CD8-positive, alpha-beta memory T cell (primary cell): ENCODE data around the gene MYO1D. TPM values are rescaled to one million over a fixed set of nuclear protein-coding genes. Genes with fewer than 3 reads are reported as not detected.

Source experiments
- CTCF ChIA-PET: fragments of 350-600 bp; sonication (Branson Sonifier 250); formaldehyde crosslinking; loops from one replicate; lab custom pipeline; 2021; ENCODE audit warnings: antibody characterized with exemption; lab: Charles Lee
- POLR2A ChIA-PET: fragments of 350-600 bp; sonication (Branson Sonifier 250); formaldehyde crosslinking; loops from one replicate; lab custom pipeline; 2021; ENCODE audit warnings: antibody characterized with exemption; lab: Charles Lee
- DNase-seq, 5 donors: peaks; one replicate each; pipeline versions ENCODE4 v3.0.0 to v3.0.0-alpha.2; 2020 to 2022; ENCODE audit warnings: mixed read lengths in 1 of 5
- H3K27ac ChIP-seq: one replicate; pipeline ENCODE4 v1.7.0; 2013; ENCODE audit warnings: low read depth, mild to moderate bottlenecking, low read length, moderate library complexity
- H3K27me3 ChIP-seq: 2 replicates; pipeline ENCODE4 v1.7.0; 2013; ENCODE audit warnings: low read length, mild to moderate bottlenecking; ENCODE audit not compliant: insufficient read depth, poor library complexity, severe bottlenecking
- H3K36me3 ChIP-seq: 2 replicates; pipeline ENCODE4 v1.7.0; 2013; ENCODE audit warnings: mild to moderate bottlenecking, low read length, moderate library complexity; ENCODE audit not compliant: insufficient read depth
- H3K4me1 ChIP-seq: 2 replicates; pipeline ENCODE4 v1.7.0; 2013; ENCODE audit warnings: mild to moderate bottlenecking, low read length, moderate library complexity; ENCODE audit not compliant: insufficient read depth
- H3K4me3 ChIP-seq: 2 replicates; pipeline ENCODE4 v1.7.0; 2013; ENCODE audit warnings: mild to moderate bottlenecking, low read length
- H3K9me3 ChIP-seq: 2 replicates; pipeline ENCODE4 v1.7.0; 2013; ENCODE audit warnings: mild to moderate bottlenecking, low read length
- H3K27ac Mint-ChIP-seq, 8 donors: one replicate each; pipeline ENCODE4 v1.8.0; 2020 to 2021; ENCODE audit warnings: mixed read lengths in 8 of 8, mild to moderate bottlenecking in 6 of 8, inconsistent platforms in 3 of 8, moderate library complexity in 3 of 8
- H3K27me3 Mint-ChIP-seq, 2 donors: one replicate each; pipeline ENCODE4 v1.8.0; 2020 to 2021; ENCODE audit warnings: mixed read lengths in 2 of 2, mild to moderate bottlenecking in 1 of 2, moderate library complexity in 1 of 2
- H3K36me3 Mint-ChIP-seq, 3 donors: one replicate each; pipeline ENCODE4 v1.8.0; 2020 to 2021; ENCODE audit warnings: mixed read lengths in 3 of 3, inconsistent platforms in 1 of 3, mild to moderate bottlenecking in 1 of 3
- H3K4me1 Mint-ChIP-seq, 3 donors: one replicate each; pipeline ENCODE4 v1.8.0; 2020 to 2021; ENCODE audit warnings: mixed read lengths in 3 of 3, inconsistent platforms in 1 of 3, mild to moderate bottlenecking in 1 of 3
- H3K4me3 Mint-ChIP-seq, 7 donors: one replicate each; pipeline ENCODE4 v1.8.0; 2020 to 2021; ENCODE audit warnings: mixed read lengths in 7 of 7, mild to moderate bottlenecking in 6 of 7, moderate library complexity in 4 of 7, inconsistent platforms in 2 of 7
- H3K9me3 Mint-ChIP-seq, 5 donors: one replicate each; pipeline ENCODE4 v1.8.0; 2020 to 2022; ENCODE audit warnings: mixed read lengths in 5 of 5, mild to moderate bottlenecking in 3 of 5, moderate library complexity in 2 of 5, inconsistent platforms in 1 of 5
- polyA plus RNA-seq: library from polyadenylated mRNA; unstranded; fragments of 300-500 nt; fragmentation: Illumina TruSeq; gene quantifications from one replicate; pipeline ENCODE4 v1.2.3, GENCODE V29; 2021
- total RNA-seq, 2 experiments: library from RNA; stranded (reverse); gene quantifications; one replicate each; pipeline ENCODE4 v1.2.3, GENCODE V29; 2021

MYO1D gene
- total and polyA plus RNA-seq, 3 experiments from 2014 or later = 9.0 to 15.8 (median 11.5) TPM

- Mint-ChIP-seq H3K9me3 (no peaks in the 10 kb centered on the region), H3K4me3 (peak overlapping the region; percentile 78 to 92 (median 89)), H3K27ac (peak overlapping the region; percentile 4 to 95 (median 84)), H3K36me3 (peaks cover 0 to 38% (median 8%) of the 10 kb centered on the region in 3 donors), H3K27me3 (peaks cover 0 to 2% of the 10 kb centered on the region in 2 donors), H3K4me1 (peaks cover 39 to 45% (median 43%) of the 10 kb centered on the region in 3 donors)
- Histone ChIP-seq H3K36me3 (no peaks in the 10 kb centered on the region), H3K27ac (peak overlapping the region; percentile 76), H3K9me3 (no peaks in the 10 kb centered on the region), H3K27me3 (no peaks in the 10 kb centered on the region), H3K4me3 (peak overlapping the region; percentile 85), H3K4me1 (peaks cover 27% of the 10 kb centered on the region)
- ChIA-PET POLR2A (no interaction called here), CTCF (interaction anchor here (1.1 to 4.4 kb wide), 14 partner anchors 9 to 432 kb away, joined by 3 to 40 read pairs (median 6); no protein-coding TSS in a partner anchor)
- DNase-seq = peak in 3 of 5 donors; percentile 1 to 15 (median 3)
These were observed 431.9 kb downstream of the MYO1D start for GRCh38 chr17:32445074-32445415.

GRCh38 chr17:32444301-32445073 lies 432.4 kb downstream of the MYO1D start, which contains the start of gene PSMD11:
Gene PSMD11, plus strand, starts transcription at chr17:32444510. Its CDS starts 14 bp downstream, at chr17:32444524.
- Mint-ChIP-seq H3K9me3 (no peaks in the 10 kb centered on the region), H3K36me3 (peaks cover 0 to 33% (median 3%) of the 10 kb centered on the region in 3 donors), H3K4me3 (peak within 1 kb of the TSS; percentile 78 to 92 (median 89)), H3K27ac (peak within 1 kb of the TSS; percentile 66 to 95 (median 84)), H3K4me1 (peaks cover 34 to 40% (median 39%) of the 10 kb centered on the region in 3 donors), H3K27me3 (peaks cover 0 to 4% of the 10 kb centered on the region in 2 donors)
- CTCF ChIA-PET = interaction anchor here (0.6 to 4.4 kb wide), 26 partner anchors 8 to 433 kb away, joined by 3 to 40 read pairs (median 5); no protein-coding TSS in a partner anchor
- POLR2A ChIA-PET = interaction anchor here (0.8 to 1.2 kb wide), 5 partner anchors 40 to 104 kb away, joined by 3 to 8 read pairs (median 4); no protein-coding TSS in a partner anchor
- H3K4me3 ChIP-seq = peak within 1 kb of the TSS; percentile 85
- H3K36me3 ChIP-seq = no peaks in the 10 kb centered on the region
- peaks cover 27% of the 10 kb centered on the region for H3K4me1 ChIP-seq
- no peaks in the 10 kb centered on the region for H3K27me3 ChIP-seq
- no peaks in the 10 kb centered on the region for H3K9me3 ChIP-seq
- peak; percentile 98 to 99 (median 99) for DNase-seq
- H3K27ac ChIP-seq = peak within 1 kb of the TSS; percentile 76

DNA sequence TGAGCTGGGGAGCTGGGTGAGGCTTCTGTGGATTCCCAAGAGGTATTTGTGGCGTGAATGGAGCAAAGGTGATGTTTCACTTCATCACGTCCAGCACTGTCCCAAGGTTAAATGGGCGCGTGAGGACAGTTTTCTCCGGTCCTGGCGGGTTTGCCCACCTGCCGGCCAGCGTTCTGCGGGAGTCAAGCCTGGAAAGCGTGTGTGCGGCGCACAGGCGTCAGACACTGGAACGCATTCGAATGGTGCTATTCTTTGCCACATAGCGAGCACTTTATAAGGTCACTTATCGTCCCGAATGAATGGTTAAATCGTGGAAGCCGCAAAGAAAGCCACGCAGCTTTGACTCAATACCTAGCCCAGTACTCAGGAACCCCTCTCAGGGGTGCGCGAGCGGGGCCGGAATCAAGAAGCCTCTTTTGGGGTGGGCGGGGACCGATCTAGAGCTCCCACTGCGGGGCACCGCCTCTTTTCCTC lies 433.1 kb downstream of the MYO1D start:
- Histone ChIP-seq H3K4me1 (peaks cover 27% of the 10 kb centered on the region), H3K27me3 (no peaks in the 10 kb centered on the region), H3K27ac (no peak overlapping the region), H3K4me3 (peak overlapping the region; percentile 85), H3K36me3 (no peaks in the 10 kb centered on the region), H3K9me3 (no peaks in the 10 kb centered on the region)
- H3K27me3 Mint-ChIP-seq = peaks cover 0 to 4% of the 10 kb centered on the region in 2 donors
- no peak for DNase-seq
- H3K27ac Mint-ChIP-seq = peak overlapping the region; percentile 66 to 95 (median 74)
- no peaks in the 10 kb centered on the region for H3K9me3 Mint-ChIP-seq
- H3K36me3 Mint-ChIP-seq = peaks cover 0 to 27% (median 1%) of the 10 kb centered on the region in 3 donors
- ChIA-PET CTCF (interaction anchor here (0.7 to 4.4 kb wide), 25 partner anchors 8 to 434 kb away, joined by 3 to 40 read pairs (median 5); no protein-coding TSS in a partner anchor), POLR2A (interaction anchor here (0.8 to 1.2 kb wide), 5 partner anchors 41 to 103 kb away, joined by 3 to 8 read pairs (median 4); no protein-coding TSS in a partner anchor)
- peaks cover 32 to 36% (median 36%) of the 10 kb centered on the region in 3 donors for H3K4me1 Mint-ChIP-seq
- H3K4me3 Mint-ChIP-seq = peak overlapping the region; percentile 78 to 92 (median 89)

Other genes with a start within 250 kb of the MYO1D start
- gene TMEM98, start 51.0 kb upstream of the MYO1D start, total RNA-seq = under 1 TPM; 0.22 to 0.26 TPM
- not detected for gene TMEM98, start 51.0 kb upstream of the MYO1D start, polyA plus RNA-seq
- not detected for gene SPACA3, start 114.7 kb upstream of the MYO1D start, total RNA-seq
- not detected for gene SPACA3, start 114.7 kb upstream of the MYO1D start, polyA plus RNA-seq